Measurements from ENCODE around the gene PLEKHN1.
"Not testable (repeated sequence)": the region's sequence is repeated elsewhere in the genome, so short reads cannot be mapped to it uniquely, and the experiment has no call there.

PLEKHN1 gene

GRCh38 chr1:942864-943533 is 23.3 kb upstream of the PLEKHN1 start:
- DNase-seq: no peak

- DNase-seq: no peak
Measured at GRCh38 chr1:943545-944340, 22.5 kb upstream of the PLEKHN1 start.

- DNase-seq: no peak
Measured at GRCh38 chr1:944341-945325, 21.6 kb upstream of the PLEKHN1 start.

- no peak for DNase-seq
Measured at GRCh38 chr1:945688-946556, 20.4 kb upstream of the PLEKHN1 start.

GRCh38 chr1:946811-947210 is 19.5 kb upstream of the PLEKHN1 start:
- not testable (repeated sequence) for DNase-seq

GRCh38 chr1:947958-948357 is 18.3 kb upstream of the PLEKHN1 start:
- DNase-seq: no peak

GRCh38 chr1:950268-950667 is 16.0 kb upstream of the PLEKHN1 start:
- DNase-seq: no peak

GRCh38 chr1:950881-951280 is 15.4 kb upstream of the PLEKHN1 start:
- no peak for DNase-seq

- DNase-seq: no peak
Measured at GRCh38 chr1:951364-951763, 14.9 kb upstream of the PLEKHN1 start.

- no peak for DNase-seq
Measured at GRCh38 chr1:952201-952600, 14.1 kb upstream of the PLEKHN1 start.

- no peak for DNase-seq
Measured at GRCh38 chr1:952603-953002, 13.7 kb upstream of the PLEKHN1 start.

- no peak for DNase-seq
Measured at GRCh38 chr1:953524-954320, 12.6 kb upstream of the PLEKHN1 start.

- no peak for DNase-seq
Measured at GRCh38 chr1:954927-955326, 11.4 kb upstream of the PLEKHN1 start.

- DNase-seq: no peak
Measured at GRCh38 chr1:955474-955873, 10.8 kb upstream of the PLEKHN1 start.

- DNase-seq: no peak
Measured at GRCh38 chr1:956636-957035, 9.6 kb upstream of the PLEKHN1 start.

GRCh38 chr1:958823-959730 is 7.2 kb upstream of the PLEKHN1 start, which contains the start of gene NOC2L:
Gene NOC2L, minus strand, starts transcription at chr1:959256. Its CDS starts 16 bp downstream, at chr1:959240.
- peak; percentile 87 for DNase-seq

- no peak for DNase-seq
Measured at GRCh38 chr1:959731-960362, 6.4 kb upstream of the PLEKHN1 start.

GRCh38 chr1:960363-961131 is 5.7 kb upstream of the PLEKHN1 start, which contains the start of gene KLHL17:
Gene KLHL17, plus strand, starts transcription at chr1:960584. Its CDS starts 110 bp downstream, at chr1:960694.
- peak; percentile 32 for DNase-seq
